RWPE2 (cell line): ENCODE data around the gene RNF150.
"Not testable (repeated sequence)": the region's sequence is repeated elsewhere in the genome, so short reads cannot be mapped to it uniquely, and the experiment has no call there.

Experiments
- ATAC-seq: fragments of 200-7000 bp; cut with Tn5 transposase; 3 replicates; pipeline ENCODE4 v1.9.1; 2021; ENCODE audit warnings: low read depth
- DNase-seq: peaks from one replicate; pipeline ENCODE4 v3.0.0-alpha.2; 2020; ENCODE audit warnings: low spot score
- H3K27ac ChIP-seq: fragments of 450-650 bp; 2 replicates; pipeline ENCODE4 v1.5.1; 2017; ENCODE audit warnings: mild to moderate bottlenecking; ENCODE audit not compliant: poor library complexity, severe bottlenecking
- H3K27me3 ChIP-seq: fragments of 250-450 bp; sonication (Bioruptor Pico); 2 replicates; pipeline ENCODE4 v1.5.1; 2021; ENCODE audit warnings: mild to moderate bottlenecking, moderate library complexity; ENCODE audit not compliant: insufficient read depth, poor library complexity, severe bottlenecking
- H3K36me3 ChIP-seq: fragments of 250-450 bp; sonication (Bioruptor Pico); 2 replicates; pipeline ENCODE4 v1.5.1; 2020; ENCODE audit warnings: low read depth, mild to moderate bottlenecking, moderate library complexity
- H3K4me1 ChIP-seq: fragments of 250-450 bp; sonication (Bioruptor Pico); 2 replicates; pipeline ENCODE4 v1.5.1; 2021; ENCODE audit warnings: mild to moderate bottlenecking, moderate library complexity; ENCODE audit not compliant: insufficient read depth, poor library complexity, severe bottlenecking
- H3K4me3 ChIP-seq: fragments of 250-450 bp; sonication (Bioruptor Pico); 2 replicates; pipeline ENCODE4 v1.5.1; 2021; ENCODE audit warnings: mild to moderate bottlenecking, moderate library complexity; ENCODE audit not compliant: severe bottlenecking
- H3K9me3 ChIP-seq: fragments of 250-450 bp; sonication (Bioruptor Pico); 2 replicates; pipeline ENCODE4 v1.5.1; 2021; ENCODE audit warnings: mild to moderate bottlenecking, moderate library complexity; ENCODE audit not compliant: severe bottlenecking
- TF ChIP-seq, protein P1 (sequence below): fragments of 450-650 bp; IDR thresholded peaks from one replicate; pipeline ENCODE4 v1.5.1; 2017; ENCODE audit warnings: mild to moderate bottlenecking, moderate library complexity; ENCODE audit not compliant: poor library complexity, severe bottlenecking

RNF150 gene

DNA sequence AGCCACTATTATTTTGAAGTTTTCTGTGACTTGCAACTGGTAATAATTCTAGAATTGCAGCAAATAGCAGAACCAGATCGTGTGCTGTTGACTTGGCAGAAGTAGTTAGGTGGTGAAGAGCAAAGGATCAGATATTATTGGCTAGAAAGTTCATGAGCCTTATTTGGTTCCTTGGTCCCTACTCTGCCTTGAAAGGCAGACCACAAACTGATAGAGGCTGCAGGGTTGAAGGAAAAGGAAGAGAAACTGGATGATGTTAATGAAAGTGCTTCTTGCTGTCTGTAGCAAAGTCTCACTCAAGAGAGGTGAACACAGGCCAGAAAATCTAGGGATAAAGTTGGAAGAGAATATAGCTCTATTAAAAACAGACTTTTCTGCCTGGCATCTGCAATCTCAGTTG, 41.2 kb upstream of the RNF150 start:
- TF ChIP-seq, protein P1, sequence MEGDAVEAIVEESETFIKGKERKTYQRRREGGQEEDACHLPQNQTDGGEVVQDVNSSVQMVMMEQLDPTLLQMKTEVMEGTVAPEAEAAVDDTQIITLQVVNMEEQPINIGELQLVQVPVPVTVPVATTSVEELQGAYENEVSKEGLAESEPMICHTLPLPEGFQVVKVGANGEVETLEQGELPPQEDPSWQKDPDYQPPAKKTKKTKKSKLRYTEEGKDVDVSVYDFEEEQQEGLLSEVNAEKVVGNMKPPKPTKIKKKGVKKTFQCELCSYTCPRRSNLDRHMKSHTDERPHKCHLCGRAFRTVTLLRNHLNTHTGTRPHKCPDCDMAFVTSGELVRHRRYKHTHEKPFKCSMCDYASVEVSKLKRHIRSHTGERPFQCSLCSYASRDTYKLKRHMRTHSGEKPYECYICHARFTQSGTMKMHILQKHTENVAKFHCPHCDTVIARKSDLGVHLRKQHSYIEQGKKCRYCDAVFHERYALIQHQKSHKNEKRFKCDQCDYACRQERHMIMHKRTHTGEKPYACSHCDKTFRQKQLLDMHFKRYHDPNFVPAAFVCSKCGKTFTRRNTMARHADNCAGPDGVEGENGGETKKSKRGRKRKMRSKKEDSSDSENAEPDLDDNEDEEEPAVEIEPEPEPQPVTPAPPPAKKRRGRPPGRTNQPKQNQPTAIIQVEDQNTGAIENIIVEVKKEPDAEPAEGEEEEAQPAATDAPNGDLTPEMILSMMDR, result no peak
- ATAC-seq, result no peak
- no peaks in the 10 kb centered on the region for H3K9me3 ChIP-seq
- no peak overlapping the region for H3K27ac ChIP-seq
- H3K4me1 ChIP-seq, result no peaks in the 10 kb centered on the region
- H3K4me3 ChIP-seq, result no peak overlapping the region
- H3K36me3 ChIP-seq, result no peaks in the 10 kb centered on the region
- DNase-seq, result no peak
- no peaks in the 10 kb centered on the region for H3K27me3 ChIP-seq

DNA sequence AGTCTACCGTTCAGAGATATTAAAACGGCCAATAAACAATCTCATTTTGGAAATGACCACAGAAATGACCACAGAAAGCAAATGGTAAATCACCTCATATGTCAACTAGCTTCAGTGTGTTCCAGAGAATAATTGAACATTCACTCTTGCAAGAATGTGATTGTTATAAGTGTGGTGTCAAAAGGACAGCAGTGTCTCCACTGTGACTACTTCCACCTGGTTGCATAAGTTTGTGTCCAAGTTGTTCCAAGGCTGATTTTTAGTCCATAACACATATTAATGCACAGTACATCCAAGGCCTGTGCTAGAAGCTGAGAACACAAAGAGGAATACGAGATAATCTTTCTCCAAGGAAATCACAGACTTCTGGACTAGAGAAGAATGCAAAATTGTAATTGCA, 37.4 kb upstream of the RNF150 start:
- Histone ChIP-seq H3K36me3 (no peaks in the 10 kb centered on the region), H3K4me3 (no peak overlapping the region), H3K9me3 (no peaks in the 10 kb centered on the region), H3K27ac (no peak overlapping the region), H3K27me3 (no peaks in the 10 kb centered on the region), H3K4me1 (no peaks in the 10 kb centered on the region)
- TF ChIP-seq, protein P1, result no peak
- ATAC-seq (no peak), DNase-seq (no peak)

DNA sequence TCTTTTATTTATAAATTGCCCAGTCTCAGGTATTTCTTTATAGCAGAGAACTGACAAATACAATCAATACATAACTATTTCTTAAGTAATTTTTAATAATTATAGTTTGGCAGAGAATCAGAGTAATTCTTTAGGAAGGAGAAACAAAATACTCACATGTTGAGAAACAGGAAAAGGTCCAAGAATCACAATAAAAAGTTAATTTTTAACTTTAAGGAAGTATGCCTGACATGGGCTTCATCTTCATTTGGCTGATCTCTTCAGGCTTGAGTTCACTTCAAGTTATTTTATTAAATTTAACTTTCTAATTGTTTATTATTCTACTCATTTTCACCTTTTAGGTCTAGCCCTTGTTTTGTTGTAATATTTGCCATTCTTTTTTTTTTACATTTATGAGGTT, 36.1 kb upstream of the RNF150 start:
- H3K4me1 ChIP-seq, result no peaks in the 10 kb centered on the region
- H3K36me3 ChIP-seq, result no peaks in the 10 kb centered on the region
- H3K9me3 ChIP-seq, result no peaks in the 10 kb centered on the region
- H3K27me3 ChIP-seq, result no peaks in the 10 kb centered on the region
- H3K4me3 ChIP-seq, result no peak overlapping the region
- TF ChIP-seq, protein P1, result no peak
- DNase-seq, result no peak
- no peak overlapping the region for H3K27ac ChIP-seq
- ATAC-seq, result no peak

DNA sequence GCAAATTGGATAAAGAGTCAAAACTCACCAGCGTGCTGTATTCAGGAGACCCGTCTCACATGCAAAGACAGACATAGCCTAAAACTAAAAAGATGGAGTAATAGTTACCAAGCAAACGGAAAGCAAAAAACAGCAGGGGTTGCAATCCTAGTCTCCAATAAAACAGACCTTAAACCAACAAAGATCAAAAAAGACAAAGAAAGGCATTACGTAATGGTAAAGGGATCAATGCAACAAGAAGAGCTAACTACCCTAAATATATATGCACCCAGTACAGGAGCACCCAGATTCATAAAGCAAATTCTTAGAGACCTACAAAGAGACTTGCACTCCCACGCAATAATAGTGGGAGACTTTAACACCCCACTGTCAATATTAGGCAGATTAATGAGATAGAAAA, 31.7 kb upstream of the RNF150 start:
- H3K36me3 ChIP-seq, H3K9me3 ChIP-seq, H3K4me1 ChIP-seq, DNase-seq, H3K27me3 ChIP-seq, ATAC-seq, H3K4me3 ChIP-seq, H3K27ac ChIP-seq: not testable (repeated sequence)

DNA sequence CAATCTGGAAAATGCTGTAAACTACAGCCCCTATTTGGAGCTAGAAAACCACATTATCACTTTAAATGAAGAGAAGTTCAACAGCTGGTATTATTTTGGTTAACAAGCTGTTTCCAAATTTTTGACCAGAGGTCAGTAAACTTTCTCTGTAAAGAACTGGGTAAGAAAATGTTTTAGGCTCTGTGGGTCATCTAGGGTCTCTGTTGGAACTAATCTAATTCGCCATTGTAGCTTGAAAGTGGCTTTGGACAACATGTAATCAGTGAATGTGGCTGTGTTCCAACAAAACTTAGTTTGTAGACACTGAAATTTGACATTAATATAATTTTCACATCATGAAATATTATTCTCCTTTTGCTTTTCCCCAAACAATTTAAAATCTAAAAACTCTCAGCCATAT, 25.8 kb upstream of the RNF150 start:
- H3K4me1 ChIP-seq, result no peaks in the 10 kb centered on the region
- H3K4me3 ChIP-seq, result no peak overlapping the region
- no peak overlapping the region for H3K27ac ChIP-seq
- DNase-seq (no peak), ATAC-seq (no peak)
- no peaks in the 10 kb centered on the region for H3K9me3 ChIP-seq
- H3K36me3 ChIP-seq, result no peaks in the 10 kb centered on the region
- TF ChIP-seq, protein P1, result no peak
- H3K27me3 ChIP-seq, result no peaks in the 10 kb centered on the region
